ENCODE measurements around the gene SPDYC. TPM values are rescaled to one million over a fixed set of nuclear protein-coding genes. Genes with fewer than 3 reads are reported as not detected.

The SPDYC gene
- total and polyA plus RNA-seq, 2 of the 13 experiments (the other 11 are each of a cell fraction or from before 2014, with no cell fraction given), result 0.15 to 0.33 TPM

GRCh38 chr11:65134240-65134951, 35.6 kb upstream of the SPDYC start, which contains the start of gene SYVN1 (continued):
- TF ChIP-seq MED1 (CRISPR knock-in tag; IDR thresholded peaks at IDR 0.05) (peak; percentile 60; the same call in 1 of the 2 replicates), SMYD3 (CRISPR knock-in tag; IDR thresholded peaks at IDR 0.05) (no peak; the same call in 1 of the 2 replicates), ZNF589 (CRISPR knock-in tag; conservative IDR thresholded peaks at IDR 0.05) (peak; percentile 68; the same call in 1 of the 2 replicates), ZNF275 (CRISPR knock-in tag; IDR thresholded peaks at IDR 0.05; ENCODE audit: borderline replicate concordance) (peak; percentile 53; the same call in 1 of the 2 replicates), SRY (CRISPR knock-in tag; IDR thresholded peaks at IDR 0.05) (0 out of 2 replicates have a peak, but pooled peaks have one; percentile 20), ZNF713 (CRISPR knock-in tag; IDR thresholded peaks at IDR 0.05) (no peak), IKZF1 (IDR thresholded peaks at IDR 0.05) (no peak), ZBTB37 (CRISPR knock-in tag; IDR thresholded peaks at IDR 0.05) (no peak), HNRNPUL1 (IDR thresholded peaks at IDR 0.05; ENCODE audit: low read depth, low read length) (no peak), MXD4 (CRISPR knock-in tag; IDR thresholded peaks at IDR 0.05) (peak; percentile 75; the same call in 1 of the 2 replicates), KDM1A (CRISPR knock-in tag; IDR thresholded peaks at IDR 0.05) (no peak), MAFK (conservative IDR thresholded peaks at IDR 0.05 in 1 of 2, IDR thresholded peaks at IDR 0.05 in 1 of 2; ENCODE audit: low read length in 2 of 2) (no peak), HMG20B (CRISPR knock-in tag; conservative IDR thresholded peaks at IDR 0.05) (no peak), PBX2 (CRISPR knock-in tag; IDR thresholded peaks at IDR 0.05) (peak; percentile 18; the same call in 1 of the 2 replicates), ARNT2 (CRISPR knock-in tag; IDR thresholded peaks at IDR 0.05; ENCODE audit: low read depth) (peak; percentile 61; the same call in 1 of the 2 replicates), TFAP4 (IDR thresholded peaks at IDR 0.05; ENCODE audit: borderline replicate concordance, low read depth) (peak; percentile 77), ATF1 (CRISPR knock-in tag; IDR thresholded peaks at IDR 0.05) (peak; percentile 73), ZNF326 (CRISPR knock-in tag; IDR thresholded peaks at IDR 0.05; ENCODE audit: borderline replicate concordance) (no peak), EZH2 (conservative IDR thresholded peaks at IDR 0.05; ENCODE audit: low read depth, low read length) (no peak), KLF6 (CRISPR knock-in tag; IDR thresholded peaks at IDR 0.05) (no peak), SMARCE1 (IDR thresholded peaks at IDR 0.05; ENCODE audit: borderline replicate concordance) (no peak), ZNF597 (CRISPR knock-in tag; IDR thresholded peaks at IDR 0.05) (no peak), SNAI1 (CRISPR knock-in tag; IDR thresholded peaks at IDR 0.05; ENCODE audit: borderline replicate concordance) (no peak; the same call in 1 of the 2 replicates), ELF1 (CRISPR knock-in tag; IDR thresholded peaks at IDR 0.05) (peak; percentile 81), HMG20A (CRISPR knock-in tag; IDR thresholded peaks at IDR 0.05; ENCODE audit: borderline replicate concordance) (no peak), KLF9 (CRISPR knock-in tag; IDR thresholded peaks at IDR 0.05; ENCODE audit: low read depth) (no peak), CHCHD3 (CRISPR knock-in tag; IDR thresholded peaks at IDR 0.05) (peak; percentile 43; the same call in 1 of the 2 replicates)

Data from HepG2 (cell line).